Panc1 (cell line): ENCODE data around the gene CLHC1. TPM values are rescaled to one million over a fixed set of nuclear protein-coding genes. Genes with fewer than 3 reads are reported as not detected.

Experiments
- ATAC-seq: fragments of 200-7000 bp; cut with Tn5 transposase; 2 replicates; pipeline ENCODE4 v1.9.1; 2020; ENCODE audit warnings: mild to moderate bottlenecking, moderate library complexity
- BruUV-seq: library from RNA; stranded (reverse); fragments of 400-500 nt; replicated peaks from 2 replicates; lab custom pipeline; 2021; lab: Mats Ljungman, UMichigan
- CTCF ChIA-PET: fragments of 300-600 bp; sonication (Branson Sonifier 250); formaldehyde crosslinking; loops from one replicate; lab custom pipeline; 2022; ENCODE audit warnings: antibody characterized with exemption; lab: Charles Lee
- POLR2A ChIA-PET: fragments of 300-600 bp; sonication (Branson Sonifier 250); formaldehyde crosslinking; loops from one replicate; lab custom pipeline; 2022; ENCODE audit warnings: antibody characterized with exemption; lab: Charles Lee
- DNase-seq: peaks from one replicate; pipeline ENCODE4 v3.0.0-alpha.2; 2010; ENCODE audit warnings: low read depth, low spot score
- H3K27ac ChIP-seq: 2 replicates; pipeline ENCODE4 v1.5.1; 2011; ENCODE audit warnings: mild to moderate bottlenecking, low read length, inconsistent platforms
- H3K27me3 ChIP-seq: fragments of 200-500 bp; sonication (Bioruptor generic); 2 replicates; pipeline ENCODE4 v1.6.0; 2014; ENCODE audit warnings: low read length, inconsistent platforms; ENCODE audit not compliant: control insufficient read depth, insufficient read depth
- H3K36me3 ChIP-seq: fragments of 200-500 bp; sonication (Bioruptor generic); 2 replicates; pipeline ENCODE4 v1.5.1; 2014; ENCODE audit warnings: inconsistent platforms, mild to moderate bottlenecking, low read length, moderate library complexity; ENCODE audit not compliant: control insufficient read depth, insufficient read depth
- H3K4me1 ChIP-seq: 2 replicates; pipeline ENCODE4 v1.5.1; 2011; ENCODE audit warnings: inconsistent platforms, mild to moderate bottlenecking, low read length, moderate library complexity; ENCODE audit not compliant: control insufficient read depth, insufficient read depth
- H3K4me3 ChIP-seq, 2 experiments: 2 replicates each; pipeline ENCODE4 v1.5.1; 2011 to 2012; ENCODE audit warnings: low read depth in 2 of 2, low read length in 2 of 2, mild to moderate bottlenecking in 2 of 2, inconsistent platforms in 1 of 2, moderate library complexity in 1 of 2
- H3K9me3 ChIP-seq: fragments of 200-500 bp; sonication (Bioruptor generic); 2 replicates; pipeline ENCODE4 v1.5.1; 2014; ENCODE audit warnings: low read depth, mild to moderate bottlenecking, inconsistent platforms, low read length, moderate library complexity; ENCODE audit not compliant: control insufficient read depth, insufficient read depth
- CTCF ChIP-seq: fragments of 450-650 bp; IDR thresholded peaks from 2 replicates; pipeline ENCODE4 v1.5.1; 2017; ENCODE audit warnings: mild to moderate bottlenecking
- POLR2AphosphoS5 ChIP-seq: IDR thresholded peaks from 2 replicates; pipeline ENCODE4 v1.6.1; 2012; ENCODE audit warnings: mild to moderate bottlenecking, low read depth, low read length, moderate library complexity
- REST ChIP-seq, 2 experiments: IDR thresholded peaks; 2 replicates each; pipeline ENCODE4 v1.6.1; 2011 to 2012; ENCODE audit warnings: low read depth in 2 of 2, control low read depth in 1 of 2, low read length in 1 of 2, mild to moderate bottlenecking in 1 of 2, moderate library complexity in 1 of 2; ENCODE audit not compliant: insufficient read depth in 1 of 2
- SIN3A ChIP-seq: IDR thresholded peaks from 2 replicates; pipeline ENCODE4 v1.6.1; 2012; ENCODE audit warnings: low read depth, mild to moderate bottlenecking, low read length, moderate library complexity, borderline replicate concordance; ENCODE audit not compliant: insufficient read depth
- TCF7L2 ChIP-seq: IDR thresholded peaks from 2 replicates; pipeline ENCODE4 v1.6.1; 2011; ENCODE audit warnings: mild to moderate bottlenecking, low read depth, low read length, inconsistent platforms
- in situ Hi-C: cut with HindIII; loops from 2 replicates; pipeline ENCODE4 v1.10.0; 2016; ENCODE audit warnings: low sequenced_read_pairs, low pct_unique_long_range_greater_than_20kb
- intact Hi-C: fragments of 100-400 bp; cut with micrococcal nuclease; formaldehyde crosslinking; loops from one replicate; pipeline ENCODE4 v1.10.0; 2022; ENCODE audit not compliant: unreplicated experiment
- total RNA-seq: library from RNA; stranded (reverse); gene quantifications from one replicate; pipeline ENCODE4 v1.2.1, GENCODE V29; 2021; ENCODE audit not compliant: unreplicated experiment

Gene CLHC1
- total RNA-seq, 1 experiment from 2014 or later = 3.6 TPM

- ChIA-PET POLR2A (interaction anchor here (0.6 kb wide), 1 partner anchor 387 kb away, joined by 9 read pairs; no protein-coding TSS in a partner anchor), CTCF (no interaction called here)
- H3K27ac ChIP-seq = no peak overlapping the region
- in situ Hi-C loops (no loop called here), intact Hi-C loops (no loop called here)
- DNase-seq (no peak), ATAC-seq (no peak)
- no peaks in the 10 kb centered on the region for H3K36me3 ChIP-seq
- no peaks in the 10 kb centered on the region for H3K9me3 ChIP-seq
- TF ChIP-seq SIN3A (no peak), REST (IDR thresholded peaks at IDR 0.05; ENCODE audit: insufficient read depth in 1 of 2, low read depth in 2 of 2, low read length in 1 of 2) (no peak), TCF7L2 (no peak), CTCF (no peak), POLR2AphosphoS5 (no peak)
- no TSS peak for BruUV-seq
- no peaks in the 10 kb centered on the region for H3K27me3 ChIP-seq
- H3K4me3 ChIP-seq = no peak overlapping the region
- no peaks in the 10 kb centered on the region for H3K4me1 ChIP-seq
Observed at GRCh38 chr2:55213822-55214221, 18.3 kb downstream of the CLHC1 start.

GRCh38 chr2:55204950-55205349 is 27.1 kb downstream of the CLHC1 start:
- H3K27me3 ChIP-seq = no peaks in the 10 kb centered on the region
- in situ Hi-C loops (no loop called here), intact Hi-C loops (no loop called here)
- no TSS peak for BruUV-seq
- no peaks in the 10 kb centered on the region for H3K9me3 ChIP-seq
- H3K4me1 ChIP-seq = no peaks in the 10 kb centered on the region
- ChIA-PET POLR2A (no interaction called here), CTCF (no interaction called here)
- no peak overlapping the region for H3K4me3 ChIP-seq
- DNase-seq (no peak), ATAC-seq (no peak)
- no peaks in the 10 kb centered on the region for H3K36me3 ChIP-seq
- no peak overlapping the region for H3K27ac ChIP-seq
- TF ChIP-seq TCF7L2 = no peak
- no peak for TF ChIP-seq CTCF
- TF ChIP-seq SIN3A = no peak
- TF ChIP-seq REST (IDR thresholded peaks at IDR 0.05; ENCODE audit: insufficient read depth in 1 of 2, low read depth in 2 of 2, low read length in 1 of 2) = no peak
- TF ChIP-seq POLR2AphosphoS5 = no peak
